Activated B cell treated with CpG ODN at 0.5 μM for 24 hours (primary cell): Measurements from ENCODE around the gene PNMA8C. TPM values are rescaled to one million over a fixed set of nuclear protein-coding genes. Genes with fewer than 3 reads are reported as not detected.

Experiments used
- ATAC-seq: fragments of 200-7000 bp; cut with Tn5 transposase; one replicate; pipeline ENCODE4 v1.10.0; 2021; ENCODE audit warnings: low read depth, mild to moderate bottlenecking, moderate library complexity
- CTCF ChIA-PET: fragments of 350-600 bp; sonication (Branson Sonifier 250); formaldehyde crosslinking; loops from one replicate; lab custom pipeline; 2021; ENCODE audit warnings: antibody characterized with exemption; lab: Charles Lee
- POLR2A ChIA-PET: fragments of 350-600 bp; sonication (Branson Sonifier 250); formaldehyde crosslinking; loops from one replicate; lab custom pipeline; 2021; ENCODE audit warnings: antibody characterized with exemption; lab: Charles Lee
- DNase-seq: peaks from one replicate; pipeline ENCODE4 v3.0.0; 2022
- H3K27ac Mint-ChIP-seq: one replicate; pipeline ENCODE4 v1.8.0; 2020; ENCODE audit warnings: mixed read lengths
- H3K27me3 Mint-ChIP-seq: one replicate; pipeline ENCODE4 v1.8.0; 2021; ENCODE audit warnings: mixed read lengths
- H3K36me3 Mint-ChIP-seq: one replicate; pipeline ENCODE4 v1.8.0; 2021; ENCODE audit warnings: low read depth, mixed read lengths
- H3K4me1 Mint-ChIP-seq: one replicate; pipeline ENCODE4 v1.8.0; 2021; ENCODE audit warnings: mixed read lengths
- H3K4me3 Mint-ChIP-seq: one replicate; pipeline ENCODE4 v1.8.0; 2020; ENCODE audit warnings: mild to moderate bottlenecking, mixed read lengths
- H3K9me3 Mint-ChIP-seq: one replicate; pipeline ENCODE4 v1.8.0; 2020; ENCODE audit warnings: mixed read lengths
- intact Hi-C: fragments of 100-400 bp; cut with micrococcal nuclease; formaldehyde crosslinking; loops from one replicate; pipeline ENCODE4 v1.15.1; 2024
- total RNA-seq: library from RNA; stranded (reverse); gene quantifications from 2 replicates; pipeline ENCODE4 v1.2.3, GENCODE V29; 2022
- TF ChIP-seq, protein P1 (sequence below): fragments of 200-600 bp; IDR thresholded peaks from one replicate; pipeline ENCODE4 v1.8.0; 2022; ENCODE audit warnings: antibody characterized with exemption, mild to moderate bottlenecking

PNMA8C gene
- total RNA-seq, 1 donor from 2014 or later, result not detected

- DNase-seq, result no peak
- TF ChIP-seq, protein P1, sequence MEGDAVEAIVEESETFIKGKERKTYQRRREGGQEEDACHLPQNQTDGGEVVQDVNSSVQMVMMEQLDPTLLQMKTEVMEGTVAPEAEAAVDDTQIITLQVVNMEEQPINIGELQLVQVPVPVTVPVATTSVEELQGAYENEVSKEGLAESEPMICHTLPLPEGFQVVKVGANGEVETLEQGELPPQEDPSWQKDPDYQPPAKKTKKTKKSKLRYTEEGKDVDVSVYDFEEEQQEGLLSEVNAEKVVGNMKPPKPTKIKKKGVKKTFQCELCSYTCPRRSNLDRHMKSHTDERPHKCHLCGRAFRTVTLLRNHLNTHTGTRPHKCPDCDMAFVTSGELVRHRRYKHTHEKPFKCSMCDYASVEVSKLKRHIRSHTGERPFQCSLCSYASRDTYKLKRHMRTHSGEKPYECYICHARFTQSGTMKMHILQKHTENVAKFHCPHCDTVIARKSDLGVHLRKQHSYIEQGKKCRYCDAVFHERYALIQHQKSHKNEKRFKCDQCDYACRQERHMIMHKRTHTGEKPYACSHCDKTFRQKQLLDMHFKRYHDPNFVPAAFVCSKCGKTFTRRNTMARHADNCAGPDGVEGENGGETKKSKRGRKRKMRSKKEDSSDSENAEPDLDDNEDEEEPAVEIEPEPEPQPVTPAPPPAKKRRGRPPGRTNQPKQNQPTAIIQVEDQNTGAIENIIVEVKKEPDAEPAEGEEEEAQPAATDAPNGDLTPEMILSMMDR, result no peak
- intact Hi-C loops, result no loop called here
- ChIA-PET CTCF (no interaction called here), POLR2A (no interaction called here)
- H3K4me3 Mint-ChIP-seq, result no peak overlapping the region
- H3K36me3 Mint-ChIP-seq, result no peaks in the 10 kb centered on the region
- no peaks in the 10 kb centered on the region for H3K9me3 Mint-ChIP-seq
- H3K27ac Mint-ChIP-seq, result no peak overlapping the region
- H3K27me3 Mint-ChIP-seq, result peaks cover 69% of the 10 kb centered on the region
- ATAC-seq, result no peak
- peaks cover 3% of the 10 kb centered on the region for H3K4me1 Mint-ChIP-seq
These were observed 16.6 kb downstream of the PNMA8C start for GRCh38 chr19:46411925-46412649.

GRCh38 chr19:46411088-46411924, 17.4 kb downstream of the PNMA8C start:
- peaks cover 73% of the 10 kb centered on the region for H3K27me3 Mint-ChIP-seq
- CTCF ChIA-PET, result no interaction called here
- POLR2A ChIA-PET, result no interaction called here
- no peak overlapping the region for H3K27ac Mint-ChIP-seq
- peaks cover 3% of the 10 kb centered on the region for H3K4me1 Mint-ChIP-seq
- no peaks in the 10 kb centered on the region for H3K36me3 Mint-ChIP-seq
- DNase-seq (no peak), ATAC-seq (no peak)
- intact Hi-C loops, result no loop called here
- no peak overlapping the region for H3K4me3 Mint-ChIP-seq
- no peaks in the 10 kb centered on the region for H3K9me3 Mint-ChIP-seq
- TF ChIP-seq, protein P1, result no peak

- ChIA-PET CTCF (no interaction called here), POLR2A (no interaction called here)
- no peak overlapping the region for H3K4me3 Mint-ChIP-seq
- no peak for DNase-seq
- TF ChIP-seq, protein P1, result no peak
- H3K4me1 Mint-ChIP-seq, result peaks cover 3% of the 10 kb centered on the region
- no peaks in the 10 kb centered on the region for H3K36me3 Mint-ChIP-seq
- no peak overlapping the region for H3K27ac Mint-ChIP-seq
- ATAC-seq, result no peak
- no peaks in the 10 kb centered on the region for H3K9me3 Mint-ChIP-seq
- peaks cover 72% of the 10 kb centered on the region for H3K27me3 Mint-ChIP-seq
- intact Hi-C loops, result no loop called here
These were observed 18.3 kb downstream of the PNMA8C start for GRCh38 chr19:46410205-46411087.

- intact Hi-C loops, result no loop called here
- ATAC-seq, result no peak
- peaks cover 11% of the 10 kb centered on the region for H3K4me1 Mint-ChIP-seq
These were observed 19.5 kb downstream of the PNMA8C start for GRCh38 chr19:46409191-46409590.

More at GRCh38 chr19:46409191-46409590, 19.5 kb downstream of the PNMA8C start:
- Mint-ChIP-seq H3K9me3 (no peaks in the 10 kb centered on the region), H3K36me3 (no peaks in the 10 kb centered on the region), H3K27me3 (peaks cover 70% of the 10 kb centered on the region), H3K4me3 (no peak overlapping the region), H3K27ac (no peak overlapping the region)
- TF ChIP-seq, protein P1, result no peak
- POLR2A ChIA-PET, result no interaction called here
- DNase-seq, result no peak
- CTCF ChIA-PET, result no interaction called here
